HG03342 (cell line): ENCODE measurements around the gene PRM3.
"Not testable (repeated sequence)": the region's sequence is repeated elsewhere in the genome, so short reads cannot be mapped to it uniquely, and the experiment has no call there.

Experiments used
- ATAC-seq: cut with Tn5 transposase; IDR thresholded peaks from one replicate; pipeline ENCODE4 v1.9.1; 2021; ENCODE audit warnings: mild to moderate bottlenecking, moderate library complexity; ENCODE audit not compliant: unreplicated experiment

The PRM3 gene

GRCh38 chr16:11306381-11306780, 33.0 kb upstream of the PRM3 start:
- ATAC-seq, result no peak

- ATAC-seq, result no peak
Measured at GRCh38 chr16:11303405-11304138, 30.1 kb upstream of the PRM3 start.

DNA sequence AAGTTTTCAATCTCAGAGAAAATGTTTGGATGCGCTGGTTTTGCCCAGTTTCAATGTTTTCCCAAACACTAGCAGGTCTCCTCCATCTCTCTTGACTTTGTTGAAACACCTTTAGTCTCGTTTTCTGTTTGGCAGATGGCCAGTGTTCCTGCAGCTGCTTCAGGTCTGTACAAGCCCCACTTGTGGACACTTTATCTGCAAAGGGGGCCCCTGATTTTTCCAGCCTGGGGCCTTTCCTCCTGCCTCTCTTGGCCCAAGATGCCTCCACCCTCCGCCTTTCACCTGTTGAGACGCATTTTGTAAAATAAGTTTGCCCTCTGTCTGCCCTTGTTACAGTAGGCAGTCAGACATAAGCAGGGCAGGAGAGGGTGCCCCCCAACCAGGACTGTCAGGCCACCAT, 29.5 kb upstream of the PRM3 start:
- ATAC-seq, result no peak

DNA sequence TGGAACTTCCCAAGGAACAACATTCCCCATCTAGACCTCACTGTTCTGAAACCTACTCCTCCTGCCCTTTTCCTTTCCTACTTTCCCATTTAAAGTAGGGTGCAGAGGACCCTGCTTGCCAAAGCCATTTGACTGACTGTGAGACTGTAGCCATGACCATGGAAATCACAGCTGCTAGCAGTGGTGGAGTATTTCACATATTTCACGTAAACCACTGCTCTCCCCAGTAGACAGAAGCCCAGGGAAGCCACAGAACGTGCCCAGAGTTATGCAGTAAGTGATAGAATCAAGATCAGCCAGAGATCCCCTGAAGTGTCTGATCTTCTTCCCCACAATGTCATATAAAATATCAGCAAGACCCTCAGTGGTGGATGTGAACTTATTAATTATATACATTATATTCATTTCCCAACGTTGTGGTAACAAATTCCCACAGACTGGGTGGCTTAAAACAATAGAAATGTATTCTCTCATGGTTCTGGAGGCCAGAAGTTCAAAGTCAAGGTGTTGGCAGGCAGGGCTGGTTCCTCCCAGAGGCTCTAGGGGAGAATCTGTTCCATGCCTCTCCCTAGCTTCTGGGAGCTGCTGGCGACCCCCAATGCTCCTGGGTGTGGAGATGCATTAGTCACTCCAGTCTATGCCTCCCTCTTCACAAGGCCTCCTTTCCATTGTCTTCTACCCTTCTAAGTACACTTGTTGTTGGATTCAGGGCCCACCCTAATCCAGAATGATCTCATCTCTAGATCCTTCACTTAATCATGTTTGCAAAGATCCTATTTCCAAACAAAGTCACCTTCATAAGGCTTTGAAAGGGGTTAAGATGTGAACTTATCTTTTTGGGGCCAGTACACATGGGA, 28.4 kb upstream of the PRM3 start:
- no peak for ATAC-seq

DNA sequence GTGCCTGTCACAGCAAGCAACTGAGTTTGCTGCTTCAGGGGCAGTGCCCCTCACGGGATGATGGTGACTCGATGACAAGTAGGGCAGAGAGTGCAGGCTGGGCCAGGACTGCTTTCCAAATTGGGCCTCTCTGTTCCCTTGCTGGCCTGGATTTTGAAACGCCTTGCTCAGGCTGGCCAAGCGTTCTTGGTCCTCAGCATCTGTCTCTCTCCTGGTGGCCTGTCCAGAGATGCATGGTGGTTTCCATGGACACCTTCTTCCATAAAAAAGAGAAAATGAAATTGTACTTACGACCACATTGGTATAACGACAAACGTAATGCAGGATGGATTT, 27.1 kb upstream of the PRM3 start:
- no peak for ATAC-seq

DNA sequence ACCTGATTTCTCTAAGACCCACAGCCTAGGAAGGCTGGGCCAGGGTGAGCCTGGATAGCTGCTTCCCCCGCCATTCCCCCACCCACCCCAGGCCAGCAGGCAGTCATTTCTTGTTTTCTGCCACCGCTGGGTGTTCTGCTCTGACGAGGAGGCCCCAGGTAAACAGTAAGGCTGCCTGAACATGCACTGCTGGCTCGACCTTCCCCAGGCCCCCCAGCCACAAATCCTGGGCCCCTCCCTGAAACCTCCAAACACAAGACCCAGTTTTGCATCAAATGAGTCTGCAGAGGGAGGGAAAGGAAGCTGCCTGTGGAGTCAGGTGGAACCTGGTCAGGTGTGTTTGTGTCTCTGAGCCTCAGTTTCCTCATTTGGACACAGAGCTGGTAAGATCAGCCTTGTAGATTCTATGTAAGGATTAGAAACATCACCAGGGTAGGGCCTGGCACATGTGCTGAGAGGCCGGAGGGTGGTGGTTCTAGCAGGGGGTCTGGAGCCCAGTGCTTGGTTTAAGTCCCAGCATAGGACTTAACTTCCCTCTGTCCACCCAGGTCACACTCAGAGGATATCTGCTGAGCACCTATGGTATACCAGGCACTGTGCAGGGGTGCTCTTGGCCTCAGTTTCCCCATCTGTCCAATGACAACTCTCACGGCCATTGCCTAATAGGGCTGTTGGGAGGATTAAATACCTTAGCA, 26.6 kb upstream of the PRM3 start:
- ATAC-seq, result no peak

DNA sequence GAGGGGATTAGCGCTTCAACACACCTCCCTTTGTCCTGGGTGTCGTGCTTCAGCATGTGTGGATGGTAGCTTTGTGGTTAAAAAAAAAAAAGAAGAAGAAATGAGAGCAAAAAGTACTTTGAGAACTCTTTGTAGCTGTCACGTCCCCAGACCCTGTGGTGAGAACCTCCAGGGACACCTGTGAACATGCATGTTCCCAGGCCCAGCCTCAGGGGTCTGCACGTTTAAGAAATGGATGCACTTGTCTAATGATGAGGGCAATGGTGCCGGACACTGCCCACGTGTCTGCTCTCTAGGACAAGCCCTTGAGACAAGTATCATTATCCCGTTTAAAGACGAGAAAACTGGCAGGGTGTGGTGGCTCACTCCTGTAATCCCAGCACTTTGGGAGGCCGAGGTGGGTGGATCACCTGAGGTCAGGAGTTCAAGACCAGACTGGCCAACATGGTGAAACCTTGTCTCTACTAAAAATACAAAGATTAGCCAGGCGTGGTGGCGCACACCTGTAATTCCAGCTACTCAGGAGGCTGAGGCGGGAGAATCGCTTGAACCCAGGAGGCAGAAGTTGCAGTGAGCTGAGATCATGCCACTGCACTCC, 25.6 kb upstream of the PRM3 start:
- not testable (repeated sequence) for ATAC-seq

DNA sequence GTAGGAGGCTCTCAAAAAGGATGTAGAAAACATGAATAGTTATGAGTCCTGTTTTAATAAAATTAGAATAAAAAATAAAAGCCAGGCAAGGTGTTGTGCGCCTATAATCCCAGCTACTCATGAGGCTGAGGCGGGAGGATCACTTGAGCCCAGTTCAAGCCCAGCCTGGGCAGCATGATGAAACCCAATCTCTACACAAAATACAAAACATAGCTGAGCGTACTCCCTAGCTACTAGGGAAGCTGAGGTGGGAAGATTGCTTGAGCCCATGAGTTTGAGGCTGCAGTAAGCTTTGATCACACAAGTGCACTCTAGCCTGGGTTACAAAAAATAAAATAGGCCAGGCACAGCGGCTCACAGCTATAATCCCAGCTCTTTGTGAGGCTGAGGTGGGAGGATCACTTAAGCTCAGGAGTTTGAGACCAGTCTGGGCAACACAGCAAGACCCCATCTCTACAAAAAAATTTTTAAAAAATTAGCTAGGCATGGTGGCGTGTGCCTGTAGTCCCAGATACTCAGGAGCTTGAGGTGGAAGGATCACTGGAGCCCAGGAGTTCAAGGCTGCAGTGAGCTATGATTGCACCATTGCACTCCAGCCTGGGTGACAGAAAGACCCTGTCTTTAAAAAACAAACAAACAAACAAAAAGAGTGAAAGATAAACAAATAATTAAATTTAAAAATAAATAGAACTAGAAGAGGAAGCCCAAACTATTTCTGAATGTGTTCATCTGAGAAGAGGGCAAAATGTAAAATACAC, 24.9 kb upstream of the PRM3 start:
- peak; percentile 9 for ATAC-seq

DNA sequence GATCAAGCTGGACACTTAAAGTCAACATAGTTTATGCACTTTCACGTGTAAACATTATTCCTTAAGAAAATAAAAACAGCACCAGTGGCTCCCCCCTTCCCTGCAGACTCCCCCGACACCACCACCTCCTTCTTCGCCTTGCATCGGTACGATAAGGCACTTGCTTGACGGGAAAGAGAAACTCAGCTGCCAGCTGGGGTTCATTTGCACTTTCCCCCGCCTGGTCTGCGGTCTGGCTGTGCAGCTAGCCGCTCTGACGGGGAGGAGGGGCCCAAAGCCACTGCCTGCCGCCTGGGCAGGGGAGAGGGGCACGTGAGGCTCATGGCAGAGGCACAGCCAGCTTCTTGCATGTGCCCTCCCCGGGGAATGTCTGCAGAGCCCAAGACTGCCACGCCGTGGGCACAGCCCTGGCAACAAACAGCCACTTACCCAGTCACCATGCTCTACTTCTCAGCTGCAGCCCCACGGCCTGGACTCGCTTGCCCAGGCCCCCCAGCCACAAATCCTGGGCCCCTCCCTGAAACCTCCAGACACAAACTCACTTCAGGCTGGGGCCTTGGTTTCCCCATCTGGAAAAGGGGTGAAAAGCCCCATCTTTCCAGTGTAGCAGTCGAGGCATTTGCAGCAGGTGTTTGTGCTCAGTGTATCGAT, 24.2 kb upstream of the PRM3 start:
- peak; percentile 72 for ATAC-seq

DNA sequence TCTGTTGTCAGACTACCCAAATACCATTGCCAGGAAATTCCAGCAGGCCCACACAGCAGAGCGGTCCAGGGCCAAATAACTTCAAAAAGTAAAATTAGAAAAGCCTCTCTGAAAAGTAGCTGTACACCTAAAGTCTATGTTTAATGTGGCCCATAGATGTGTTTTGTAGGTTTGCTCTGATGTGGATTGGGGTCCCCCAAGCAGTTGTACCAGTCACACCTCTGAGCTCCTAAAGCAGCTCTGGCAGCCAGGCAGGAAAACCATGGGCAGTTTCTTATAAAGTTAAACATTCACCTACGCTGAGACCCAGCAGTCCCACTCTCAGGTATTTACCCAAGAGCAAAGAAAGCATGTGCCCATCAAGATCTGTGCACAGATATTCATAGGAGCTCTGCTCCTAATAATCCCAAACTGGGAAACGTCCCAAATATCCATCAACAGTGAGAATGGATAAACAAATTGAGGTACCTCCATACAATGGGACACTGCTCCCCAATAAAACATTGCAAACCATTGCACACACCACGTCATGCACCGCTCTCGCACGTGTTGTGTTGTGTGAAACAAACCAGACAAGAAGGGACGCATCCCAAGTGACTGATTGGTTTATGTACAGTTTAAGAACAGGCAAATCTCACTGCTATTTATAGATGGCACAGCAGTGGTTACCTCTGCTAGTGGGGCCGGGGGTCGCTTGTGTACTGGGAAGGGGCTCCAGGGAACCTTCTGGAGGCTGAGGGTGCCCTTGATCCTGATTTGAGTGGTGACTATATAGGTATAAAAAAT, 23.5 kb upstream of the PRM3 start:
- peak; percentile 9 for ATAC-seq

DNA sequence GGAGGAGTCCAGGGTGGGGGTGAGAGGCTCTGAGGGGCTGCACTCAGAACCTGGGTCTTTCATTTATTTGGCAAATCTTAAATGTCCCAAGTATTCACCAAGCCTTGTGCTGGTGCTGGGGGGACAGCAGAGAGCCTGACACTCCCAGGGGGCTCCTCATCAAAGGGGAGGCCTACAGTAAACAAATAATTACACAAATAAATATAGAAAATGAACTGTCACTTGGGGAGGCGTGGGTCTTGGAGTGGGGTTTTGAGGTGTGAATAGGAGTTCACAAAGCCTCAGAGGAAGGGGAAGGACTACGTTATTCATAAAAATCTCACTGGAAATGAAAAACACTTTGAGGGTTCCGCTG, 22.9 kb upstream of the PRM3 start:
- ATAC-seq, result no peak

DNA sequence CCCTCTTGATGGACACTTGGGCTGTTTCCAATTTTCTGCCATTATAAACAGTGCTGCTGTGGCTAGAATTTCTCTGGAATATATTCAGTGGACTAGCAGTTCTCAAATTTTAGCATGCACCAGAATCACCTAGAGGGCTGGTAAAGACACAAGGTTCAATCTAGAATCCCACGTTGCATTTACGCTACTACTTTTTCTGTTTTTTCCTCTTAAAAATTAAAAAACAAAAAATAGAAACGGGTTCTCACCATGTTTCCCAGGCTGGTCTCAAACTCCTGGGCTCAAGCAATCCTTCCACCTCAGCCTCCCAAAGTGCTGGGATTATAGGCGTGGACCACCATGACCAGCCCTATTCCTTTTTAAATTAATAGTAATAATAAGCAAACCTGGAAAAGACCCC, 22.2 kb upstream of the PRM3 start:
- no peak for ATAC-seq

- no peak for ATAC-seq
Measured at GRCh38 chr16:11292076-11292748, 18.8 kb upstream of the PRM3 start.

GRCh38 chr16:11291091-11291703, 17.8 kb upstream of the PRM3 start:
- no peak for ATAC-seq

DNA sequence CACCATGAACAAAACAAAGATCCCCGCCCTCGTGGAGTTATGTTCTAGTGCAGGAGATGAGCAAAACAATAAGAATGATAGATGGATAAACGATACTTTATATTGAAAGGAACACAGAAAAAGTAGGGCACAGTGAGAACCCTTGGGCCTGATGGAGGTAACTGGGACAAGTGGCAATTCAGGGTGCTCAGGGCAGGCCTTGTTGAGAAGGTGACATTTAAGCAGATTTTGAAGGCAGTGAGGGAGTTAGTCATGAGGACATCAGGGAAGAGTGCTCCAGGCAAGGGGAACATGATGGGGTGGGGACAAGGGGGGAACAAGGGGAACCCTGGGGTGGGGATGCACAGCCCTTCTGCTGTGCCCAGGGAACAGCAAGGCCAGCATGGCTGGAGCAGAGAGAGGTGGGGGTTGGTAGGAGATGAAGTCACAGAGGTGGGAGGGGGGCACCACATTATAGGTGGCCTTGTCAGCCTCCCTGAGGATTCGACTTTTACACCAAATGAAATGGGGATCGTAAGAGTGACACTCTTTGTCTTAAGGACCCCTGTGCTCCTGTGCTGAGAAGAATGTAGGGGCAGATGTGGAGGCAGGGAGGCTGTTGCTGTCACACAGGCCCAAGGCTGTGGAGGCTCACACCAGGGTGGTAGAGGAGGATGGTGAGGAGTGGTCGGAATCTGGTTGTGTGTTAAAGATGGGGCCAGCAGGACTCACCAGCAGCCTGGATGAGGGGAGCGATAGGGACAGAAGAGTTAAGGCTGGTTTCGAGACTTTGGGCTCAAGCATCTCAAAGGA, 16.9 kb upstream of the PRM3 start:
- no peak for ATAC-seq

DNA sequence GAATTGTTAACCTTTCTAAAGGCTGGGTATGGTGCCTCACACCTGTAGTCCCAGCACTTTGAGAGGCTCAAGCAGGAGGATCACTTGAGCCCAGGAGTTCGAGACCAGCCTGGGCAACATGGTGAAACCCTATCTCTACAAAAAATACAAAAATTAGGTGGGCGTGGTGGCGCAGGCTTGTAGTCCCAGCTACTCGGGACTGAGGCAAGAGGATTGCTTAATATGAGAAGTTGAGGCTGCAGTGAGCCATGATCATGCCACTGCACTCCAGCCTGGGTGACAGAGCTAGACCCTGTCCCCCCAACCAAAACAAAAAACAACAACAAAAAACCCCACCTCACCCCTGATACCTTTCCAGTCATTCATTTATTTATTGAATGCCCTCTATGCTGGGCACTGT, 16.3 kb upstream of the PRM3 start:
- ATAC-seq, result not testable (repeated sequence)

- ATAC-seq, result no peak
Measured at GRCh38 chr16:11289202-11289601, 15.8 kb upstream of the PRM3 start.

DNA sequence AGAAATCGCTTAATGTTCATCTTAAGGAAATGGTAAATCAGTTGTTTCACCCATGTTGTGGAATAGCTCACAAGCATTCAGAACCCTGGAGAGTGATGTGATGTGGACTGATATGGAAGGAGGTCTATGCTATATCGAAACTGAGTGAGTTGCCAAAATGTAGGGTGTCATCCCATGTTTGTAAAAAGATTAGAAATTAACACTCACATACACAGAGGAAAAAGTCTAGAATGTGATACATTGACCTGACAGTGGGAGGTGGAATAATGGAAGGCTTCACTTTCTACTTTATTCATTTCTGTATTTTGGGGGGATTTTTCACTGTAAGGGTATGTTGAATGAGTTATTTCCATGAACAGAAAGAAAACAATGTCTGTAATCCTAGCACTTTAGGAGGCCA, 12.4 kb upstream of the PRM3 start:
- ATAC-seq, result no peak
